D721Med (cell line): ENCODE measurements around the gene HMG20A.

Experiments
- DNase-seq: peaks from one replicate; pipeline ENCODE4 v3.0.0; 2011; ENCODE audit warnings: low spot score; ENCODE audit not compliant: insufficient read length
- FAIRE-seq: peaks from 2 replicates; lab custom pipeline; 2011; peaks lifted over from hg19 to GRCh38; lab: Jason Lieb, UNC
- CTCF ChIP-seq: IDR thresholded peaks from 2 replicates; pipeline ENCODE4 v1.5.1; 2012; ENCODE audit warnings: mild to moderate bottlenecking, control low read depth; ENCODE audit not compliant: insufficient read depth; ENCODE audit errors: missing control alignments

The HMG20A gene

GRCh38 chr15:77483425-77484140 is 62.9 kb downstream of the HMG20A start:
- no peak for TF ChIP-seq CTCF
- DNase-seq: no peak
- no peak for FAIRE-seq

- DNase-seq (no peak), FAIRE-seq (no peak)
- no peak for TF ChIP-seq CTCF
Measured at GRCh38 chr15:77484994-77485393, 64.3 kb downstream of the HMG20A start.

- DNase-seq (no peak), FAIRE-seq (no peak)
- TF ChIP-seq CTCF: no peak
Measured at GRCh38 chr15:77486542-77487468, 66.1 kb downstream of the HMG20A start.

- no peak for DNase-seq
- TF ChIP-seq CTCF: no peak
- FAIRE-seq: no peak
Measured at GRCh38 chr15:77487469-77487842, 66.8 kb downstream of the HMG20A start.

GRCh38 chr15:77487888-77488287 is 67.2 kb downstream of the HMG20A start:
- DNase-seq: no peak
- FAIRE-seq: no peak
- no peak for TF ChIP-seq CTCF

GRCh38 chr15:77489647-77490046 is 69.0 kb downstream of the HMG20A start:
- no peak for DNase-seq
- TF ChIP-seq CTCF: no peak
- no peak for FAIRE-seq

- FAIRE-seq (no peak), DNase-seq (no peak)
- TF ChIP-seq CTCF: no peak
Measured at GRCh38 chr15:77493324-77493907, 72.7 kb downstream of the HMG20A start.
